ENCODE measurements around the gene ALS2.

Gene ALS2

DNA sequence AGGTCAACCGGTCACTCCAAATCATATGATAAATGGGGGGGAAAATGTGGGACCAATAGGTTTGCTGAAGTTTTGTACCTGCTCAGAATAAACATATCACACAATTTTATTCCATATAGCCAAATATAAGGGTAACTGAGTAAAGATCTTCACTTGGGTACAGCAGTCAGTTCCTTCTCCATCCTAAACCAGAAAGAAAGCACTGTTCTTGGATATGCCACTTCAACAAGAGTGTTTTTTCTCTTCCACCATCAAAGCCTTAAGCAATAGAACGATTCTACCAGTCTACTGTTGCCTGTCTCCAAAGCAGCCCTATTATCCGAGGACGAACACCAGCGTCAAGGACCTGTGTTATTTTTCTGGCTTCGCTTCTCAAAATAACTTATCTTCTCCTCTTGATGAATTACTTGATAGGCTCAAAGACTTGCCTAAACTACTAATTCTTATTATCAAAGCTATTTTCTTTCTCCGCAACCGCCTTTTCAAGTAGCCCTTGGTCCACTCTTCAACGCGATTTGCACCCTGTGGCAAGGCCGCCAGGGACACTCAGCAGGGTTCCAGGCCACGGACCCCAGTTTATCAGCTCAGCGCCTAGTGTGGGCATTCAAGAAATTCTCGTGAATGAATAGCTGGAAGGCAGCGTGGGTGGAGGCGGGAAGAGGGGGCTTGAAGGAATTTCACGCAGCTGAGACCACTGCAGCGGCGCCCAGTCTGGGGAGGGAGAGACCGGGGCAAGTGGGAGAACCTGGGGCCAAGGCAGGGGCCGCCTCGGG lies 646 bp downstream of the ALS2 start:
- no peak for TF ChIP-seq GATA3 (IDR thresholded peaks at IDR 0.05; ENCODE audit: low read depth, low read length)
- TF ChIP-seq GATA2 (IDR thresholded peaks at IDR 0.05; ENCODE audit: low read depth, low read length) = no peak

GRCh38 chr2:201777869-201778268 lies 2.9 kb downstream of the ALS2 start:
- TF ChIP-seq GATA3 (IDR thresholded peaks at IDR 0.05; ENCODE audit: low read depth, low read length) (no peak), GATA2 (IDR thresholded peaks at IDR 0.05; ENCODE audit: low read depth, low read length) (no peak)

- TF ChIP-seq GATA3 (IDR thresholded peaks at IDR 0.05; ENCODE audit: low read depth, low read length) = no peak
- TF ChIP-seq GATA2 (IDR thresholded peaks at IDR 0.05; ENCODE audit: low read depth, low read length) = no peak
Measured at GRCh38 chr2:201777043-201777442, 3.7 kb downstream of the ALS2 start.

GRCh38 chr2:201775326-201775725 lies 5.4 kb downstream of the ALS2 start:
- TF ChIP-seq GATA2 (IDR thresholded peaks at IDR 0.05; ENCODE audit: low read depth, low read length) (no peak), GATA3 (IDR thresholded peaks at IDR 0.05; ENCODE audit: low read depth, low read length) (no peak)

GRCh38 chr2:201774546-201774945 lies 6.2 kb downstream of the ALS2 start:
- TF ChIP-seq GATA2 (IDR thresholded peaks at IDR 0.05; ENCODE audit: low read depth, low read length) (no peak), GATA3 (IDR thresholded peaks at IDR 0.05; ENCODE audit: low read depth, low read length) (no peak)

GRCh38 chr2:201773990-201774389 lies 6.7 kb downstream of the ALS2 start:
- no peak for TF ChIP-seq GATA2 (IDR thresholded peaks at IDR 0.05; ENCODE audit: low read depth, low read length)
- no peak for TF ChIP-seq GATA3 (IDR thresholded peaks at IDR 0.05; ENCODE audit: low read depth, low read length)

DNA sequence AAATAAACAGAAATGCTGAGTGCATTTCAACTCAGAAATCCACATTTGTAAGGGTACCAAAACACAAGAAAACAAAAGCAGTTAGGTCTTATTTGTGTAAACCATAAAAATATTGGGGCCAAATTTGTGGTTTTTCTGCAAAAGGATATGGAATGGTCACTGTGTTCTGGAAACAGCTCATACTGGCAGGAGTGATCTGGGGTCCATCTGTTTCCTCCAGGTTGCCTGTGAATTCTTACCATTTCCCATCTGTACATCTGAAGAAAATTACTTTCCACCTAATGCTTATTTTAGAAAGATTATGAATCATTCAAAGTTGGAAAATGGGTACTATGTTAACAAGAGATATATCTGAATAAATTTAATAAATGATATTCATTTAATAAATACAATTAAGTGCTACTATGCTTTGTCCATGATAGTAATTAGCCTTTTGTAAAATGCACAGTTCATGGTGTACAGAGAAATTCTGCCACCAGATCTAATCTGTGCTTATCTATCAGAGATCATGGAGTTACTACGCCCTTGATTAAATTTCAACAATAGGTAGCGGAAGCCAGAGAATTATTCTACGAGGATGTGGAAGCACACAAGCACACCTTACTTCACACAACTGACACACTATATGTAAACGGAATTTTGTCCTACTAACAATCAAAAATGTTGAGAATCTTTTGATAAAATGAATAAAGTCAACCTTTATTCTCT lies 10.9 kb downstream of the ALS2 start:
- TF ChIP-seq GATA2 (IDR thresholded peaks at IDR 0.05; ENCODE audit: low read depth, low read length) (no peak), GATA3 (IDR thresholded peaks at IDR 0.05; ENCODE audit: low read depth, low read length) (no peak)

DNA sequence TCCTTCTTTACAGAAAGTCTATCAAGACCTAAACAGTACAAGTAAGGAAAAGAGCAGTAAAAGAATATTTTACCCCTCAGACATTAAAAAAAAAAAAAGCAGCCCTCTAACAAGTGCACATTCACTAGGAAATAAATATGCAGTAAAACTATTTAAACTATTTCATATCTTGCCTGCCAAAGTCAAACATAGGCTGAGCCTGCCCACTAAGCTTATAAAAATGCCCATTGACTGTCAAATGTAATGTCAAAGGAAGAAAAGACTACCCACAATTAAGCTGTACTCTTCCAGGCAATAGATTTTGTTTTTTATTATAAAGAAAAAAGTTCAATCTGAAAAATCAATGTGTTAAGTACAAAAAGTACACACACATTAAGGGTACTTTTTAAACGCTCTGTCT lies 11.8 kb downstream of the ALS2 start:
- no peak for TF ChIP-seq GATA2 (IDR thresholded peaks at IDR 0.05; ENCODE audit: low read depth, low read length)
- no peak for TF ChIP-seq GATA3 (IDR thresholded peaks at IDR 0.05; ENCODE audit: low read depth, low read length)

DNA sequence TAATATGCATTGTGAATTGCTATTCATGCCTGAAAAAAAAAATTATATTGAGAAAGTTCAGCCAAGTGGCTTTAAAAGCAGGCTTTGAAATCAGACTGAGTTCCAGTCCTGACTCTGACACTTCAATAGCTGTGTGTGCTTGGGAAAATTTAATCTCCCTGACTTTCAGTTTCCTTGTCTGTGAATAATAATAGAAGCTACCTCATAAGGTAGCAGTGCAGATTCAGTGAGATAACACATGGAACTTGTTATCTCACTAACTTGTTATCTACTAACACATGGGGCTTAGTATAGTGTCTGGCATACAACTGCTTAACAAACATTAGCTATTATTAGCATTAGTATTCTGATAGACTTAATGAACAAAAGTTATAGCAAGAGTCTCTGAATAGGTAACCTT lies 14.9 kb downstream of the ALS2 start:
- TF ChIP-seq GATA3 (IDR thresholded peaks at IDR 0.05; ENCODE audit: low read depth, low read length) (no peak), GATA2 (IDR thresholded peaks at IDR 0.05; ENCODE audit: low read depth, low read length) (no peak)

DNA sequence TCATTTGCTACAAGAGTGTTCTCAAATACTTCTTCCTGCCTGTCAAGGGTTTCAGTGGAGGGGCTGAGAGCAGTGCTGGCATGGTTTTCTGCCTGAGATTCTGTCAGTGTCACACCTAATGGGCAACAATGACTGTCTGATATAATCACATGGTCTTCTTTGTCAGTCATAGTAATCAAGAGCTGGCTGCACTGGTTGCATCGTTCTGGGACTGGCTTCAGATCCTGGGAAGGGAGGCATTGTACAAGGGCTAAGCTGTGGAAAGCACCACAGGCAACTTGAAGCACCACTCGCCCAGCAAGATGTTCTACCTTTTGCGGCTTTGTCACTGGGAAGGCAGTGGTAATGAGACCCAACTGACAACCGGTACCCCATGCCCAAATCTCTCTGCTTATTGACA lies 19.6 kb downstream of the ALS2 start:
- TF ChIP-seq GATA2 (IDR thresholded peaks at IDR 0.05; ENCODE audit: low read depth, low read length) = no peak
- TF ChIP-seq GATA3 (IDR thresholded peaks at IDR 0.05; ENCODE audit: low read depth, low read length) = no peak

GRCh38 chr2:201759567-201759966 lies 21.2 kb downstream of the ALS2 start:
- TF ChIP-seq GATA2 (IDR thresholded peaks at IDR 0.05; ENCODE audit: low read depth, low read length) = no peak
- TF ChIP-seq GATA3 (IDR thresholded peaks at IDR 0.05; ENCODE audit: low read depth, low read length) = no peak

GRCh38 chr2:201758873-201759272 lies 21.9 kb downstream of the ALS2 start:
- no peak for TF ChIP-seq GATA3 (IDR thresholded peaks at IDR 0.05; ENCODE audit: low read depth, low read length)
- TF ChIP-seq GATA2 (IDR thresholded peaks at IDR 0.05; ENCODE audit: low read depth, low read length) = no peak

GRCh38 chr2:201758234-201758633 lies 22.5 kb downstream of the ALS2 start:
- TF ChIP-seq GATA2 (IDR thresholded peaks at IDR 0.05; ENCODE audit: low read depth, low read length) = no peak
- no peak for TF ChIP-seq GATA3 (IDR thresholded peaks at IDR 0.05; ENCODE audit: low read depth, low read length)

GRCh38 chr2:201754717-201755415 lies 25.9 kb downstream of the ALS2 start:
- TF ChIP-seq GATA3 (IDR thresholded peaks at IDR 0.05; ENCODE audit: low read depth, low read length) = no peak
- TF ChIP-seq GATA2 (IDR thresholded peaks at IDR 0.05; ENCODE audit: low read depth, low read length) = no peak
